Measurements from ENCODE around the gene RPS6KA5. TPM values are rescaled to one million over a fixed set of nuclear protein-coding genes. Genes with fewer than 3 reads are reported as not detected.

The RPS6KA5 gene
- polyA plus RNA-seq, 2 of the 4 experiments (the other 2 are of a cell fraction), result 2.2 to 4.1 TPM

GRCh38 chr14:91060351-91061055, at the start of gene RPS6KA5 (continued):
- TF ChIP-seq, protein P1, sequence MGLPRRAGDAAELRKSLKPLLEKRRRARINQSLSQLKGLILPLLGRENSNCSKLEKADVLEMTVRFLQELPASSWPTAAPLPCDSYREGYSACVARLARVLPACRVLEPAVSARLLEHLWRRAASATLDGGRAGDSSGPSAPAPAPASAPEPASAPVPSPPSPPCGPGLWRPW (IDR thresholded peaks at IDR 0.05), result no peak
- TF ChIP-seq EHMT2 (IDR thresholded peaks at IDR 0.05; ENCODE audit: low read depth) (no peak), PHF8 (IDR thresholded peaks at IDR 0.05; ENCODE audit: borderline replicate concordance, low read depth) (peak; percentile 98), HOXB5 (CRISPR knock-in tag; IDR thresholded peaks at IDR 0.05) (no peak), RFX5 (IDR thresholded peaks at IDR 0.05) (peak; percentile 90), CTCF (IDR thresholded peaks at IDR 0.05) (no peak; the same call in 2 of the 3 replicates), SMC3 (IDR thresholded peaks at IDR 0.05) (peak; percentile 32; the same call in 2 of the 3 replicates), MAZ (IDR thresholded peaks at IDR 0.05; ENCODE audit: borderline replicate concordance, low read depth, low read length) (no peak)
- TF ChIP-seq, protein P2, sequence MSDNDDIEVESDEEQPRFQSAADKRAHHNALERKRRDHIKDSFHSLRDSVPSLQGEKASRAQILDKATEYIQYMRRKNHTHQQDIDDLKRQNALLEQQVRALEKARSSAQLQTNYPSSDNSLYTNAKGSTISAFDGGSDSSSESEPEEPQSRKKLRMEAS (IDR thresholded peaks at IDR 0.05), result no peak; the same call in 1 of the 2 replicates

GRCh38 chr14:91108941-91109611, 48.6 kb upstream of the RPS6KA5 start:
- H3K9me3 ChIP-seq, result no peaks in the 10 kb centered on the region
- H3K27ac ChIP-seq, result no peak overlapping the region
- 83% methylated on average over 5 of the region's 7 CpGs for WGBS (ENCODE audit: missing lambda C conversion rate)
- H3K4me2 ChIP-seq, result no peak overlapping the region
- POLR2A ChIA-PET, result no interaction called here
- DNase-seq (ENCODE audit: low read depth in 1 of 2, low spot score in 1 of 2) (no peak), FAIRE-seq (no peak), ATAC-seq (no peak)
- TF ChIP-seq CHD2 (IDR thresholded peaks at IDR 0.05; ENCODE audit: low read length, partially characterized antibody) (no peak), ZSCAN20 (CRISPR knock-in tag; IDR thresholded peaks at IDR 0.05) (no peak)
- TF ChIP-seq, protein P3, sequence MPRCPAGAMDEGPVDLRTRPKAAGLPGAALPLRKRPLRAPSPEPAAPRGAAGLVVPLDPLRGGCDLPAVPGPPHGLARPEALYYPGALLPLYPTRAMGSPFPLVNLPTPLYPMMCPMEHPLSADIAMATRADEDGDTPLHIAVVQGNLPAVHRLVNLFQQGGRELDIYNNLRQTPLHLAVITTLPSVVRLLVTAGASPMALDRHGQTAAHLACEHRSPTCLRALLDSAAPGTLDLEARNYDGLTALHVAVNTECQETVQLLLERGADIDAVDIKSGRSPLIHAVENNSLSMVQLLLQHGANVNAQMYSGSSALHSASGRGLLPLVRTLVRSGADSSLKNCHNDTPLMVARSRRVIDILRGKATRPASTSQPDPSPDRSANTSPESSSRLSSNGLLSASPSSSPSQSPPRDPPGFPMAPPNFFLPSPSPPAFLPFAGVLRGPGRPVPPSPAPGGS (IDR thresholded peaks at IDR 0.05), result no peak
- H3K4me3 ChIP-seq, result no peak overlapping the region
- CTCF ChIA-PET, result no interaction called here
- H3K4me1 ChIP-seq, result peaks cover 12% of the 10 kb centered on the region; the same call in 2 of the 3 replicates

- ChIA-PET CTCF (no interaction called here), POLR2A (no interaction called here)
- Histone ChIP-seq H3K4me3 (no peak overlapping the region), H3K9me3 (no peaks in the 10 kb centered on the region), H3K4me1 (peaks cover 13% of the 10 kb centered on the region; the same call in 2 of the 3 replicates), H3K4me2 (no peak overlapping the region), H3K27ac (no peak overlapping the region)
- FAIRE-seq (no peak), DNase-seq (ENCODE audit: low read depth in 1 of 2, low spot score in 1 of 2) (no peak), ATAC-seq (no peak)
- WGBS (ENCODE audit: missing lambda C conversion rate), result 90% methylated on average over 8 of the region's 8 CpGs
- TF ChIP-seq, protein P4, sequence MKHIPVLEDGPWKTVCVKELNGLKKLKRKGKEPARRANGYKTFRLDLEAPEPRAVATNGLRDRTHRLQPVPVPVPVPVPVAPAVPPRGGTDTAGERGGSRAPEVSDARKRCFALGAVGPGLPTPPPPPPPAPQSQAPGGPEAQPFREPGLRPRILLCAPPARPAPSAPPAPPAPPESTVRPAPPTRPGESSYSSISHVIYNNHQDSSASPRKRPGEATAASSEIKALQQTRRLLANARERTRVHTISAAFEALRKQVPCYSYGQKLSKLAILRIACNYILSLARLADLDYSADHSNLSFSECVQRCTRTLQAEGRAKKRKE (CRISPR knock-in tag; IDR thresholded peaks at IDR 0.05; ENCODE audit: low read depth), result no peak
- TF ChIP-seq JUN (IDR thresholded peaks at IDR 0.05) (no peak), NFE2L2 (conservative IDR thresholded peaks at IDR 0.05; ENCODE audit: low read length) (no peak), HEYL (CRISPR knock-in tag; IDR thresholded peaks at IDR 0.05) (no peak), MYC (IDR thresholded peaks at IDR 0.05; ENCODE audit: borderline replicate concordance, low read length) (no peak), POLR2A (IDR thresholded peaks at IDR 0.05; ENCODE audit: low read length) (no peak), EP300 (IDR thresholded peaks at IDR 0.05) (no peak), FOSL2 (IDR thresholded peaks at IDR 0.05) (no peak), FOSL2 (CRISPR knock-in tag; IDR thresholded peaks at IDR 0.05) (no peak), ZSCAN20 (CRISPR knock-in tag; IDR thresholded peaks at IDR 0.05) (no peak), ZNF302 (CRISPR knock-in tag; IDR thresholded peaks at IDR 0.05) (no peak), CTCF (IDR thresholded peaks at IDR 0.05) (no peak), EHMT2 (IDR thresholded peaks at IDR 0.05; ENCODE audit: low read depth) (no peak), NPAS2 (CRISPR knock-in tag; IDR thresholded peaks at IDR 0.05; ENCODE audit: borderline replicate concordance) (no peak), PBX3 (IDR thresholded peaks at IDR 0.05) (no peak)
- TF ChIP-seq, protein P1 (IDR thresholded peaks at IDR 0.05), result no peak
Observed at GRCh38 chr14:91103116-91103515, 42.7 kb upstream of the RPS6KA5 start.
